Spinal cord (tissue), 10 donors: ENCODE results near the gene NDUFAF4. TPM values are rescaled to one million over a fixed set of nuclear protein-coding genes. Genes with fewer than 3 reads are reported as not detected.
A peak's percentile ranks its signal among the peaks of the same experiment; 100 is the strongest.

Experiments used
- DNase-seq, 6 donors: peaks; one replicate each; pipeline versions ENCODE4 v3.0.0 to v3.0.0-alpha.2; 2013 to 2015; ENCODE audit warnings: low spot score in 6 of 6, low read depth in 4 of 6
- H3K27ac ChIP-seq: one replicate; pipeline ENCODE4 v1.5.1; 2013; ENCODE audit warnings: low read depth, low read length, control low read depth
- H3K27me3 ChIP-seq: one replicate; pipeline ENCODE4 v1.6.1; 2013; ENCODE audit warnings: low read length; ENCODE audit not compliant: control insufficient read depth, insufficient read depth
- H3K36me3 ChIP-seq: one replicate; pipeline ENCODE4 v1.6.1; 2013; ENCODE audit warnings: low read length; ENCODE audit not compliant: control insufficient read depth, insufficient read depth
- H3K4me1 ChIP-seq: one replicate; pipeline ENCODE4 v1.6.1; 2013; ENCODE audit warnings: low read length; ENCODE audit not compliant: control insufficient read depth, insufficient read depth
- H3K4me3 ChIP-seq: one replicate; pipeline ENCODE4 v1.5.1; 2013; ENCODE audit warnings: low read depth, low read length, control low read depth
- H3K9me3 ChIP-seq: one replicate; pipeline ENCODE4 v1.6.1; 2013; ENCODE audit warnings: low read length; ENCODE audit not compliant: control insufficient read depth, insufficient read depth
- WGBS: methylation state at CpG from one replicate; pipeline ENCODE4 v1.1.5; 2013; ENCODE audit warnings: missing lambda C conversion rate; ENCODE audit not compliant: insufficient coverage; 5-methylcytosine and 5-hydroxymethylcytosine counted together
- polyA plus RNA-seq, 2 donors: library from polyadenylated mRNA; unstranded; fragments of 120-200 nt; gene quantifications; one replicate each; pipeline ENCODE4 v1.2.1, GENCODE V29; 2013; ENCODE audit not compliant: insufficient read length in 2 of 2
- total RNA-seq, 2 donors: library from RNA; depleted of rRNA in 1 of 2; stranded (reverse); fragments of 120-200 nt in 1 of 2; fragments of >200 nt in 1 of 2; gene quantifications; one replicate each; pipeline versions ENCODE4 v1.2.3 to v1.2.4, GENCODE V29; 2013 to 2014
- donor health status: healthy.

NDUFAF4 gene
- total and polyA plus RNA-seq, 4 donors: 22.1 to 53.1 (median 38.7) TPM

DNA sequence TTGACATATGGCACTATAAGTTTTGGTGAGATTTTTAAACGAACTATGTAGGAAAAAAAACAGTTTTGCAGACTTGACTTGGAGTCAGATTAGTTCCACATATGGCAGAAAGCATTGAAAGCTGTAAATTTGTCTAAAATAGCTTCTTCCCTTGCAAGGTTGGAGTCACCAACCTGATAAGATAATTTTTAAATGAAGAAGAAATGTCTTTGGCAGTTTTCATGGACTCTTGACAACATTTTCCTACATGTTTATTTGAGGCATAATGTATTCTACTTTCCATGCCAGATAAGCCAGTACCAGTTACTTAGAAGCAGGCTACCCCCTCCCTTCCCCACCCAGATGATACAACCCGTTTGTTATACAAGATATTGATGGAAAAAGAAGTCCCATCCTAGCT lies 32.0 kb upstream of the NDUFAF4 start:
- H3K9me3 ChIP-seq: no peaks in the 10 kb centered on the region
- H3K4me3 ChIP-seq: no peak overlapping the region
- peak in 1 of 6 donors; percentile 77 for DNase-seq
- peaks cover 3% of the 10 kb centered on the region for H3K4me1 ChIP-seq
- H3K27ac ChIP-seq: no peak overlapping the region
- no peaks in the 10 kb centered on the region for H3K27me3 ChIP-seq
- no CpG with 5 or more reads among the region's 2 CpGs for WGBS
- H3K36me3 ChIP-seq: no peaks in the 10 kb centered on the region

DNA sequence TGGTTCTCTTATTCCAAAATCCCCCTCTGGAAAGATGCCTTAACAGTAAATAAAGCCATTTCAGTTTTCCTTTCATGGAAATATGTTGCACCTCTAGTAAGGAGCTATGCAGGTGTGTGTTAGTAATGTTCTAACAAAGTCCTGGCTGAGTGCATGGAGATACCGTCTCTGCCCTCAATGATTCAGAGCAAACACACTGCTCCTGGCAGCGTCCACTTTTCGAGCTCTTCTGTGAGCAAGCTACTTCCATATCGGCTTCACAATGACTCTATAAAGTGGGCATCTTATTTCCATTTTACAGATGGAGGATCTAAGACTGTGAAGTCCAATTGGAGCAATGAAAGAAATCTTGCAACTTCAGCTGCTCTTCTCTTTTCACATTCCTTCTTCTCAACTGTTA lies 30.0 kb upstream of the NDUFAF4 start:
- H3K27me3 ChIP-seq: no peaks in the 10 kb centered on the region
- DNase-seq: no peak
- WGBS: 83% methylated on average over 1 of the region's 4 CpGs
- H3K27ac ChIP-seq: no peak overlapping the region
- H3K36me3 ChIP-seq: no peaks in the 10 kb centered on the region
- no peak overlapping the region for H3K4me3 ChIP-seq
- peaks cover 4% of the 10 kb centered on the region for H3K4me1 ChIP-seq
- H3K9me3 ChIP-seq: no peaks in the 10 kb centered on the region

DNA sequence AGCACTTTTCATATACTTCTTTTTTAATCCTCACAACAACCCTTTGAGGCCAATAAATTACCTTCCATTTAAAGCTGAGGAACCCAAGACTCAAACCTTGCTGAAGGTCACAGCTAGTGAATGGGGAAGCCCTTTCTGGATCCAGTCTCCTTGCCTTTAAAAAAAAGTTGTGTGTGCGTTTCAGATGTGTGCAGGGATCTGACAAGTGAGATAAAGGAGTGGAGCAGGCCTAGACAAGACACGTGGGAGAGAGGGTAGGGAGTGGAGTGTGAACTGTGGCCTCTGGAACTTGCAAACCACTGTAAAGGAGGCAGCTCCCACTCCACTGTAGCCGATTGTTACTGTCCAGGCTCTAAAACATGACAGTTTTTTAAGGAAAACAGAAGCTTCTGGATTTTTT lies 28.7 kb upstream of the NDUFAF4 start:
- H3K4me3 ChIP-seq: no peak overlapping the region
- peak in 1 of 6 donors; percentile 16 for DNase-seq
- 22% methylated on average over 1 of the region's 3 CpGs for WGBS
- no peaks in the 10 kb centered on the region for H3K27me3 ChIP-seq
- no peak overlapping the region for H3K27ac ChIP-seq
- H3K9me3 ChIP-seq: no peaks in the 10 kb centered on the region
- H3K36me3 ChIP-seq: no peaks in the 10 kb centered on the region
- H3K4me1 ChIP-seq: peaks cover 4% of the 10 kb centered on the region

DNA sequence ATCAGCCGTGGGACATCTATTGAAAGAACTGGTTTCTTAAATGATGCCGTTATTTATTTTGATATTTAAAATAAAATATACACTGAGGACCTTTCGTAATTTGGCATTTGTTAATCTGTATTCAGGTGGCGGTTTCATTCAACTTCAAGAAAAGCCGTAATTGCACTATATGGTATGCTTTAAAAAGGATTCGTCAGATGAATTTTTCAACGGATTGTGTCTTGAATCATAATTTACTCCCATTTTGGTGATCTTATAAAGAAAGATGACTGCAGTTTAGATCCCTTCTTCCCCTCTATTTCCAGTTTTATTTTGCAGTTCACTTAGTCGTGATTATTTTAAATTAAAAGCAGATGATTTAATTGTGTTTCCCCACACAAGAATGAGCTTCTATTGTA lies 27.6 kb upstream of the NDUFAF4 start:
- Histone ChIP-seq H3K9me3 (no peaks in the 10 kb centered on the region), H3K27ac (peak overlapping the region; percentile 87)

DNA sequence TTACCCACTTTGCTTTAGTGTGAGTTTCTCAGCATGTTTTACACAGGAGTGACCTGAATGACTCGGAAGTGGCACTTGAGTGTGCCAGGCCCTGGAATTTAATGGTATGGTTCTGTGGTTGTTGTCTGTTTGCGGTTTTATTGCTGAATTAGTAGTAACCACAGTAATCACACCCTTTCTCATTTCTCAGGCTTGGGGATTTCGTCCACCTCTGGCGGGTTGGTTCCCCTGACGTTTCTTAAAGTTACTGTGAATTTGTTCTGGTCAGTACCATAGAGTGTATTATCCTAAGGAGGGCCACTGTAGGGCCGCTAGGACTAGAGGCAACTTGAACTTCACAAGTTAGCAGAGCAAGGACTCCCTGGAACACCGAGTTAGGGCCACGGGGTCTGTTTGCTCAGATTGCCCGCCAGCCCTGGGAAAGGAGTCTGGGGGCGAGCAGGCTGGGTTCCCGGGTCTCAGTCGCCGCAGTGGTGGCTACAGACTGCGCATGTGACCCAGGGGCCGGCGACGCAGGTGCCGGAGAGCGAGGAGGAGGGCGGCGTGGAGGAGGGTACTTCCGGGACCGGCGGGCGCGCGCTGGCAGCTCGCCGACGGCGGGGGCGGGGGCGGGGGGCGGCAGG lies 26.3 kb upstream of the NDUFAF4 start:
- Histone ChIP-seq H3K4me1 (peaks cover 4% of the 10 kb centered on the region), H3K27ac (peak overlapping the region; percentile 83), H3K36me3 (no peaks in the 10 kb centered on the region), H3K27me3 (no peaks in the 10 kb centered on the region), H3K4me3 (peak overlapping the region; percentile 63), H3K9me3 (no peaks in the 10 kb centered on the region)
- 0% methylated on average over 27 of the region's 34 CpGs for WGBS
- DNase-seq: peak in 3 of 6 donors; percentile 23 to 46 (median 38)

More for the DNA sequence above, 27.6 kb upstream of the NDUFAF4 start:
- peak overlapping the region; percentile 89 for H3K4me3 ChIP-seq
- no CpG with 5 or more reads among the region's 8 CpGs for WGBS
- peak in 1 of 6 donors; percentile 35 for DNase-seq
- peaks cover 4% of the 10 kb centered on the region for H3K4me1 ChIP-seq
- no peaks in the 10 kb centered on the region for H3K27me3 ChIP-seq
- H3K36me3 ChIP-seq: no peaks in the 10 kb centered on the region

DNA sequence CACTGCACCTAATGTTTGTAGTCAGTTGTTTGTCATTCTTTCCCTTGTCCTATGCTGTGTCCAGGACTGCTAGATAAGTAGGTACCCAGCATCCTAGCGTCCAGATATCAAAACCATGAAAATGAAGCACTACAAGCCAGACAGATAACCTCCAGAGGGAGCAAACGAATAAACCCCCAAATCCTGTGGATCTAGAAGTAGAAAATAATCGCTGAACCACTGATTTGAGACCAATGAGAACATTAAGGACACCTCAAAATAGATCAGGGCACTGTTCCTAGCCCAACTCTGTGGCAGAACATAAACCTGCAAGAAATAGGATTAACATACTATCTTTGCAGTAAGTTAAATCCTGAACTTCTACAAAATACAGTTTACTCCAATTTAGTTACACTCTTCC lies 25.7 kb upstream of the NDUFAF4 start:
- no peaks in the 10 kb centered on the region for H3K27me3 ChIP-seq
- no peaks in the 10 kb centered on the region for H3K36me3 ChIP-seq
- no peak overlapping the region for H3K4me3 ChIP-seq
- no peak for DNase-seq
- H3K4me1 ChIP-seq: peaks cover 4% of the 10 kb centered on the region
- WGBS: 57% methylated on average over 2 of the region's 3 CpGs
- H3K9me3 ChIP-seq: no peaks in the 10 kb centered on the region
- peak overlapping the region; percentile 83 for H3K27ac ChIP-seq

- no CpG with 5 or more reads among the region's 1 CpG for WGBS
- Histone ChIP-seq H3K36me3 (no peaks in the 10 kb centered on the region), H3K27ac (no peak overlapping the region), H3K27me3 (no peaks in the 10 kb centered on the region), H3K9me3 (no peaks in the 10 kb centered on the region), H3K4me1 (no peaks in the 10 kb centered on the region), H3K4me3 (no peak overlapping the region)
- no peak for DNase-seq
Observed at GRCh38 chr6:96917098-96917497, 19.4 kb upstream of the NDUFAF4 start.

- no peak for DNase-seq
Observed at GRCh38 chr6:96913621-96914020, 15.9 kb upstream of the NDUFAF4 start.

DNA sequence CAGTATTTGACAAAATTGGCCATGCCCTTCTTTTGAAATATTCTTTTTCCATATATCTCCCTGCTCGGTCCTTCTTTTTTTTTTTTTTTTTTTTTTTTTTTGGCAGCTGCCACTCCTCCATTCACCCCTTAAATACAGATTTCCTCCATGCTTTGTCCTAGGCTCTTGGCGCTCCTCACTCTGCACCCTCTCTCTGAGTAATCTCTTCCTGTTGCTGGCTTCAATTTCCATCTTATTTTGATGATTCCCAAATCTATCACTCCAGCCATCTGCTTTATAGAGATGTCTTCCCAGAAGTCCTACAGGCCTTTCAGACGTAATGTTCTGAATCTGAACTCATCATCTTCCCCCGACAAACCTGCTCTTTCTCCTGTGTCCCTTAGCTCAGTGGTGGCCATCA lies 14.1 kb upstream of the NDUFAF4 start:
- Histone ChIP-seq H3K4me3 (no peak overlapping the region), H3K36me3 (no peaks in the 10 kb centered on the region), H3K4me1 (no peaks in the 10 kb centered on the region), H3K9me3 (no peaks in the 10 kb centered on the region), H3K27me3 (no peaks in the 10 kb centered on the region), H3K27ac (no peak overlapping the region)
- 86% methylated on average over 3 of the region's 4 CpGs for WGBS
- peak in 1 of 6 donors; percentile 20 for DNase-seq

More at GRCh38 chr6:96913621-96914020, 15.9 kb upstream of the NDUFAF4 start:
- 59% methylated on average over 3 of the region's 3 CpGs for WGBS
- H3K36me3 ChIP-seq: no peaks in the 10 kb centered on the region
- H3K4me3 ChIP-seq: no peak overlapping the region
- no peak overlapping the region for H3K27ac ChIP-seq
- H3K9me3 ChIP-seq: no peaks in the 10 kb centered on the region
- H3K27me3 ChIP-seq: no peaks in the 10 kb centered on the region
- no peaks in the 10 kb centered on the region for H3K4me1 ChIP-seq

GRCh38 chr6:96911171-96911570 lies 13.5 kb upstream of the NDUFAF4 start:
- no peaks in the 10 kb centered on the region for H3K4me1 ChIP-seq
- H3K9me3 ChIP-seq: no peaks in the 10 kb centered on the region
- WGBS: 77% methylated on average over 3 of the region's 3 CpGs
- H3K4me3 ChIP-seq: no peak overlapping the region
- no peaks in the 10 kb centered on the region for H3K36me3 ChIP-seq
- no peak for DNase-seq
- H3K27me3 ChIP-seq: no peaks in the 10 kb centered on the region
- H3K27ac ChIP-seq: no peak overlapping the region
